ENCODE results near the gene MIGA1. TPM values are rescaled to one million over a fixed set of nuclear protein-coding genes. Genes with fewer than 3 reads are reported as not detected.

The MIGA1 gene
- total RNA-seq, 1 donor from 2014 or later = 14.5 TPM

GRCh38 chr1:77858725-77859124 is 79.3 kb downstream of the MIGA1 start:
- no peak for TF ChIP-seq CTCF (conservative IDR thresholded peaks at IDR 0.05)
- H3K9me3 Mint-ChIP-seq = peaks cover 19% of the 10 kb centered on the region
- H3K27me3 Mint-ChIP-seq = no peaks in the 10 kb centered on the region
- no peak overlapping the region for H3K4me3 Mint-ChIP-seq
- H3K4me1 Mint-ChIP-seq (ENCODE audit: unreplicated experiment) = no peaks in the 10 kb centered on the region
- DNase-seq (ENCODE audit: extremely low spot score, unreplicated experiment) = no peak
- H3K36me3 Mint-ChIP-seq = peaks cover 37% of the 10 kb centered on the region
- H3K27ac Mint-ChIP-seq = no peak overlapping the region

GRCh38 chr1:77859248-77859647 is 79.8 kb downstream of the MIGA1 start:
- DNase-seq (ENCODE audit: extremely low spot score, unreplicated experiment) = no peak
- Mint-ChIP-seq H3K4me3 (no peak overlapping the region), H3K36me3 (peaks cover 32% of the 10 kb centered on the region), H3K27me3 (no peaks in the 10 kb centered on the region), H3K27ac (no peak overlapping the region), H3K4me1 (ENCODE audit: unreplicated experiment) (no peaks in the 10 kb centered on the region), H3K9me3 (peaks cover 19% of the 10 kb centered on the region)
- TF ChIP-seq CTCF (conservative IDR thresholded peaks at IDR 0.05) = no peak

- H3K4me1 Mint-ChIP-seq (ENCODE audit: unreplicated experiment) = no peaks in the 10 kb centered on the region
- H3K4me3 Mint-ChIP-seq = no peak overlapping the region
- no peaks in the 10 kb centered on the region for H3K9me3 Mint-ChIP-seq
- H3K27ac Mint-ChIP-seq = no peak overlapping the region
- DNase-seq (ENCODE audit: extremely low spot score, unreplicated experiment) = no peak
- peaks cover 16% of the 10 kb centered on the region for H3K36me3 Mint-ChIP-seq
- no peaks in the 10 kb centered on the region for H3K27me3 Mint-ChIP-seq
- TF ChIP-seq CTCF (conservative IDR thresholded peaks at IDR 0.05) = no peak
Observed at GRCh38 chr1:77866296-77866695, 86.8 kb downstream of the MIGA1 start.

DNA sequence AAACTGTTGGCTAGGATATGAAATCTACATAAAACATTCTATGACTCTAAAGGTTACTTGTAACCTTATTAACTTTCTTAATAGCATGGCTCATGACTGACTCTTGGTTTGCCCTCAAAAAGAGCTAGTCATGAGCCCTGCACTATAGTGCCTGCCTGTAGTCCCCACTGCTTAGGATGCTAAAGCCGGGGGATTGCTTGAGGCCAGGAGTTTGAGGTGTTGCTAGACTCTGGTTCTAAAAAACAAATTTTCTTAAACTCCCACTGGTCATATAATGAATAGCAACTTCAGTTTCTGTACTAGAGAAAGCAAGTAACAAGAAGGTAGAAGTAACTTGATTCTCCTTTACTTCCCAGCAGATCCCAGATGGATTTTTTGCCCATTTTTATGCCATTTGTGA is 93.2 kb downstream of the MIGA1 start:
- Mint-ChIP-seq H3K27me3 (no peaks in the 10 kb centered on the region), H3K4me1 (ENCODE audit: unreplicated experiment) (no peaks in the 10 kb centered on the region), H3K4me3 (no peak overlapping the region), H3K9me3 (no peaks in the 10 kb centered on the region), H3K36me3 (peaks cover 15% of the 10 kb centered on the region), H3K27ac (no peak overlapping the region)
- no peak for DNase-seq (ENCODE audit: extremely low spot score, unreplicated experiment)
- no peak for TF ChIP-seq CTCF (conservative IDR thresholded peaks at IDR 0.05)

DNA sequence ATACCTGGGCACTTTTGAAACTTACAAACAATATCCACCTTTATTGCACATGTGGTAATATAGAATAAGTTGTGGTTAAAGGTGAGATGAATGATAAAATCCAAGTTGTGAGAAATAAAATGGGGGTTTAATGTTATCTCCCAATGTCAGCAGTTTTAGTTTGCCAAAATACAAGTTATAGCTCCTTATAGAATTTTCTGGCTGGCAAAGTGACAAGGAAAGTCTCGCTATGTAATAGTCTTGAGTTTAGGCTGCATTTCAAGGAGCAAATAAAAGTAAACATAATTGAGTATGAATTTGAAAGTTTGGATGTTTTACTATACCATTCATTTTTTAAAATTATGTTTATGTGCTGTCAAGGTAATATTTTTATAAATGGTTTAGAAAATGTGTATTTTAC is 94.0 kb downstream of the MIGA1 start:
- Mint-ChIP-seq H3K27me3 (no peaks in the 10 kb centered on the region), H3K9me3 (no peaks in the 10 kb centered on the region), H3K27ac (no peak overlapping the region), H3K4me3 (no peak overlapping the region), H3K36me3 (peaks cover 13% of the 10 kb centered on the region), H3K4me1 (ENCODE audit: unreplicated experiment) (no peaks in the 10 kb centered on the region)
- DNase-seq (ENCODE audit: extremely low spot score, unreplicated experiment) = no peak
- no peak for TF ChIP-seq CTCF (conservative IDR thresholded peaks at IDR 0.05)

DNA sequence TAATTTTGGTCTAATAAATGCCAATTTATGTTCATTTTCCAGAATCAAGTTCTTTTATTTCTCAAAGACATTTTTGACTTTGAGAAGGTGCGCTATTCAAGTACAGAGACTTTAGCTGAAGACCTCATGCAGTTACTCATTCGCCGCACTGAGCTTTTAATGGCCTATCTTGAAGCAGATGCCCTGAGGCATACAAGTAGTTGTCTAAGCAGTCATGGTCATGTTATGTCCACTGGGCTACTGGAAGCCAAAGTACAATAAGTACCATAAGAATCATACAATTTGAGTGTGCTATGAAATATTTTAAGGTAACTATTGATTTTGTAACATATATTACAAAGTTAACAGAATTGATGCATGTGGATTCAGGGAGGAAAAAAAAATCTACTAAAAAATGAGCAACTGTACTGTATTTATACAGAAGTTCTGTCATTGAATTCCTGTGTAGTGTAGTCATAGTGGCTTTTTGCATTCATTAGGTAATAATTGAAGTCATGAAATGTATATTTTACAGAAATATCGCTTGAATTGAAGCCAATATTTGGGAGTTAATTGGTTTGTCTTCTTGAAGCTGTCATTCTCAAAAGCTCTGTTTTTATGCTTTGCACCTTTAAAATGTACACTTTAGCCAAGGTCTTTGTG is 95.5 kb downstream of the MIGA1 start:
- no peak for TF ChIP-seq CTCF (conservative IDR thresholded peaks at IDR 0.05)
- DNase-seq (ENCODE audit: extremely low spot score, unreplicated experiment) = no peak
- Mint-ChIP-seq H3K4me3 (no peak overlapping the region), H3K9me3 (no peaks in the 10 kb centered on the region), H3K27ac (no peak overlapping the region), H3K36me3 (peaks cover 10% of the 10 kb centered on the region), H3K27me3 (no peaks in the 10 kb centered on the region), H3K4me1 (ENCODE audit: unreplicated experiment) (no peaks in the 10 kb centered on the region)

Measured in type B pancreatic cell (in vitro differentiated cells).